GM21526 (cell line): ENCODE results near the gene HTT.

Experiments used
- ATAC-seq: cut with Tn5 transposase; IDR thresholded peaks from one replicate; pipeline ENCODE4 v1.9.1; 2021; ENCODE audit warnings: moderate library complexity; ENCODE audit not compliant: unreplicated experiment, low FRiP score

Gene HTT

GRCh38 chr4:3257103-3257555, 182.6 kb downstream of the HTT start:
- ATAC-seq, result no peak

GRCh38 chr4:3257556-3258482, 183.3 kb downstream of the HTT start:
- ATAC-seq, result no peak

GRCh38 chr4:3261411-3262207, 187.1 kb downstream of the HTT start:
- ATAC-seq, result no peak

GRCh38 chr4:3262208-3263052, 187.9 kb downstream of the HTT start:
- no peak for ATAC-seq

GRCh38 chr4:3263053-3263875, 188.8 kb downstream of the HTT start:
- no peak for ATAC-seq

- no peak for ATAC-seq
Measured at GRCh38 chr4:3263876-3264193, 189.4 kb downstream of the HTT start.

- no peak for ATAC-seq
Measured at GRCh38 chr4:3266076-3266475, 191.6 kb downstream of the HTT start.

- ATAC-seq, result no peak
Measured at GRCh38 chr4:3267576-3268394, 193.3 kb downstream of the HTT start.

- ATAC-seq, result no peak
Measured at GRCh38 chr4:3268395-3269104, 194.1 kb downstream of the HTT start.

- no peak for ATAC-seq
Measured at GRCh38 chr4:3269105-3269927, 194.8 kb downstream of the HTT start.

- no peak for ATAC-seq
Measured at GRCh38 chr4:3269991-3270611, 195.6 kb downstream of the HTT start.

- ATAC-seq, result no peak
Measured at GRCh38 chr4:3271131-3271530, 196.7 kb downstream of the HTT start.

- ATAC-seq, result no peak
Measured at GRCh38 chr4:3276986-3277385, 202.5 kb downstream of the HTT start.

- ATAC-seq, result no peak
Measured at GRCh38 chr4:3280466-3280865, 206.0 kb downstream of the HTT start.

- ATAC-seq, result no peak
Measured at GRCh38 chr4:3283483-3283882, 209.0 kb downstream of the HTT start.

GRCh38 chr4:3283916-3284315, 209.4 kb downstream of the HTT start:
- no peak for ATAC-seq
